Suprapubic skin (tissue), 4 donors: ENCODE data around the gene MTMR6. TPM values are rescaled to one million over a fixed set of nuclear protein-coding genes. Genes with fewer than 3 reads are reported as not detected.

Experiments
- DNase-seq, 2 donors: peaks; one replicate each; pipeline ENCODE4 v3.0.0-alpha.2; 2019; ENCODE audit warnings: low spot score in 2 of 2
- H3K27ac ChIP-seq: fragments of 200-600 bp; sonication (generic); one replicate; pipeline ENCODE4 v1.5.1; 2019
- H3K27me3 ChIP-seq: fragments of 200-600 bp; sonication (generic); one replicate; pipeline ENCODE4 v1.5.1; 2019
- H3K36me3 ChIP-seq: fragments of 200-600 bp; sonication (generic); one replicate; pipeline ENCODE4 v1.5.1; 2019
- H3K4me1 ChIP-seq: fragments of 200-600 bp; sonication (generic); one replicate; pipeline ENCODE4 v1.5.1; 2019
- H3K4me3 ChIP-seq: fragments of 200-600 bp; sonication (generic); one replicate; pipeline ENCODE4 v1.5.1; 2019; ENCODE audit warnings: mild to moderate bottlenecking
- H3K9me3 ChIP-seq: fragments of 200-600 bp; sonication (generic); one replicate; pipeline ENCODE4 v1.5.1; 2019
- EP300 ChIP-seq: sonication (generic); formaldehyde crosslinking; IDR thresholded peaks from one replicate; pipeline ENCODE4 v1.6.1; 2017; ENCODE audit warnings: antibody characterized with exemption
- POLR2A ChIP-seq, 2 donors: fragments of 450-650 bp; IDR thresholded peaks; one replicate each; pipeline ENCODE4 v1.6.1; 2017; ENCODE audit warnings: antibody characterized with exemption in 2 of 2, mild to moderate bottlenecking in 2 of 2, moderate library complexity in 2 of 2
- POLR2AphosphoS5 ChIP-seq, 3 donors: sonication (generic); formaldehyde crosslinking; IDR thresholded peaks; one replicate each; pipeline ENCODE4 v1.6.1; 2017; ENCODE audit warnings: antibody characterized with exemption in 3 of 3
- WGBS: methylation state at CpG from one replicate; pipeline ENCODE4 v1.1.5; 2018; 5-methylcytosine and 5-hydroxymethylcytosine counted together
- total RNA-seq, 4 donors: library from RNA; depleted of rRNA; stranded (reverse); fragments of >200 nt; gene quantifications; one replicate each; pipeline ENCODE4 v1.1.0, GENCODE V29; 2016
- TF ChIP-seq, protein P1 (sequence below), 2 donors: fragments of 200-600 bp in 1 of 2; fragments of 450-650 bp in 1 of 2; sonication (generic) in 1 of 2; IDR thresholded peaks; one replicate each; pipeline ENCODE4 v1.5.1; 2016 to 2019; ENCODE audit warnings: antibody characterized with exemption in 2 of 2, mild to moderate bottlenecking in 1 of 2, moderate library complexity in 1 of 2

Gene MTMR6
- total RNA-seq, 4 donors from 2014 or later: 11.0 to 14.3 (median 12.1) TPM

- 97% methylated on average over 1 of the region's 1 CpG for WGBS
These were observed 39.2 kb downstream of the MTMR6 start for GRCh38 chr13:25248071-25248470.

GRCh38 chr13:25247360-25247759, 39.9 kb downstream of the MTMR6 start:
- H3K27me3 ChIP-seq: no peaks in the 10 kb centered on the region
- TF ChIP-seq, protein P1, sequence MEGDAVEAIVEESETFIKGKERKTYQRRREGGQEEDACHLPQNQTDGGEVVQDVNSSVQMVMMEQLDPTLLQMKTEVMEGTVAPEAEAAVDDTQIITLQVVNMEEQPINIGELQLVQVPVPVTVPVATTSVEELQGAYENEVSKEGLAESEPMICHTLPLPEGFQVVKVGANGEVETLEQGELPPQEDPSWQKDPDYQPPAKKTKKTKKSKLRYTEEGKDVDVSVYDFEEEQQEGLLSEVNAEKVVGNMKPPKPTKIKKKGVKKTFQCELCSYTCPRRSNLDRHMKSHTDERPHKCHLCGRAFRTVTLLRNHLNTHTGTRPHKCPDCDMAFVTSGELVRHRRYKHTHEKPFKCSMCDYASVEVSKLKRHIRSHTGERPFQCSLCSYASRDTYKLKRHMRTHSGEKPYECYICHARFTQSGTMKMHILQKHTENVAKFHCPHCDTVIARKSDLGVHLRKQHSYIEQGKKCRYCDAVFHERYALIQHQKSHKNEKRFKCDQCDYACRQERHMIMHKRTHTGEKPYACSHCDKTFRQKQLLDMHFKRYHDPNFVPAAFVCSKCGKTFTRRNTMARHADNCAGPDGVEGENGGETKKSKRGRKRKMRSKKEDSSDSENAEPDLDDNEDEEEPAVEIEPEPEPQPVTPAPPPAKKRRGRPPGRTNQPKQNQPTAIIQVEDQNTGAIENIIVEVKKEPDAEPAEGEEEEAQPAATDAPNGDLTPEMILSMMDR (IDR thresholded peaks at IDR 0.05): no peak
- no peak for TF ChIP-seq POLR2A (IDR thresholded peaks at IDR 0.05)
- TF ChIP-seq POLR2AphosphoS5 (IDR thresholded peaks at IDR 0.05): no peak
- TF ChIP-seq EP300: no peak
- H3K4me3 ChIP-seq: no peak overlapping the region
- H3K27ac ChIP-seq: no peak overlapping the region
- H3K36me3 ChIP-seq: peaks cover 18% of the 10 kb centered on the region
- H3K4me1 ChIP-seq: no peaks in the 10 kb centered on the region
- no peak for DNase-seq
- H3K9me3 ChIP-seq: no peaks in the 10 kb centered on the region

More at GRCh38 chr13:25248071-25248470, 39.2 kb downstream of the MTMR6 start:
- no peak overlapping the region for H3K4me3 ChIP-seq
- H3K4me1 ChIP-seq: no peaks in the 10 kb centered on the region
- no peak overlapping the region for H3K27ac ChIP-seq
- DNase-seq: no peak
- H3K9me3 ChIP-seq: no peaks in the 10 kb centered on the region
- peaks cover 23% of the 10 kb centered on the region for H3K36me3 ChIP-seq
- H3K27me3 ChIP-seq: no peaks in the 10 kb centered on the region
- TF ChIP-seq POLR2AphosphoS5 (IDR thresholded peaks at IDR 0.05) (no peak), POLR2A (IDR thresholded peaks at IDR 0.05) (no peak), EP300 (no peak)
- TF ChIP-seq, protein P1 (IDR thresholded peaks at IDR 0.05): no peak

DNA sequence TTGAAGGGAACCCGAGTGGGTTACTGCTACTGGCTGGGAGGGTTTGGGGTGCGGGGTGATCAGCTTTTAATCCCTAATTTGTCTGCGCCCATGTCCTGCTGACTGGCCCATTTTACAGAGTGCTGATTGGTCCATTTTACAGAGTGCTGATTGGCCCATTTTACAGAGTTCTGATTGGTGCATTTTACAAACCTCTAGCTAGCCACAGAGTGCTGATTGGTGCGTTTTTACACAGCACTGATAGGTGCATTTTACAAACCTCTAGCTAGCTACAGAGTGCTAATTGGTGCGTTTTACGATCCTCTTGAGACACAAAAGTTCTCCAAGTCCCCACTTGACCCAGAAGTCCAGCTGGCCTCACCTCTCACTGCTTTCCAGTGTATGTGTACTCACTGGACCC, 43.2 kb downstream of the MTMR6 start:
- Histone ChIP-seq H3K27ac (no peak overlapping the region), H3K4me3 (no peak overlapping the region), H3K9me3 (no peaks in the 10 kb centered on the region), H3K27me3 (no peaks in the 10 kb centered on the region), H3K36me3 (no peaks in the 10 kb centered on the region), H3K4me1 (no peaks in the 10 kb centered on the region)
- 92% methylated on average over 6 of the region's 6 CpGs for WGBS
- TF ChIP-seq, protein P1 (IDR thresholded peaks at IDR 0.05): no peak
- TF ChIP-seq POLR2A (IDR thresholded peaks at IDR 0.05) (no peak), POLR2AphosphoS5 (IDR thresholded peaks at IDR 0.05) (no peak), EP300 (no peak)
- no peak for DNase-seq

GRCh38 chr13:25242956-25243355, 44.3 kb downstream of the MTMR6 start:
- no peak overlapping the region for H3K27ac ChIP-seq
- no peaks in the 10 kb centered on the region for H3K36me3 ChIP-seq
- TF ChIP-seq POLR2A (IDR thresholded peaks at IDR 0.05) (no peak), POLR2AphosphoS5 (IDR thresholded peaks at IDR 0.05) (no peak), EP300 (no peak)
- TF ChIP-seq, protein P1 (IDR thresholded peaks at IDR 0.05): no peak
- H3K9me3 ChIP-seq: no peaks in the 10 kb centered on the region
- no peak for DNase-seq
- H3K27me3 ChIP-seq: no peaks in the 10 kb centered on the region
- no peaks in the 10 kb centered on the region for H3K4me1 ChIP-seq
- WGBS: 77% methylated on average over 3 of the region's 3 CpGs
- no peak overlapping the region for H3K4me3 ChIP-seq

- Histone ChIP-seq H3K36me3 (no peaks in the 10 kb centered on the region), H3K9me3 (no peaks in the 10 kb centered on the region), H3K4me3 (no peak overlapping the region), H3K27ac (no peak overlapping the region), H3K27me3 (no peaks in the 10 kb centered on the region), H3K4me1 (no peaks in the 10 kb centered on the region)
- WGBS: 0% methylated on average over 1 of the region's 1 CpG
- no peak for DNase-seq
- TF ChIP-seq POLR2AphosphoS5 (IDR thresholded peaks at IDR 0.05) (no peak), POLR2A (IDR thresholded peaks at IDR 0.05) (no peak), EP300 (no peak)
- TF ChIP-seq, protein P1 (IDR thresholded peaks at IDR 0.05): no peak
These were observed 46.3 kb downstream of the MTMR6 start for GRCh38 chr13:25241007-25241406.
